Activated T-cell treated with anti-CD3 and anti-CD28 coated beads, Interleukin-2, amount 50 U/mL, for 48 hours (primary cell): ENCODE measurements around the gene ADAMTS12.

Experiments used
- DNase-seq, 2 experiments: peaks; one replicate each; pipeline ENCODE4 v3.0.0-alpha.2; 2020

Gene ADAMTS12

DNA sequence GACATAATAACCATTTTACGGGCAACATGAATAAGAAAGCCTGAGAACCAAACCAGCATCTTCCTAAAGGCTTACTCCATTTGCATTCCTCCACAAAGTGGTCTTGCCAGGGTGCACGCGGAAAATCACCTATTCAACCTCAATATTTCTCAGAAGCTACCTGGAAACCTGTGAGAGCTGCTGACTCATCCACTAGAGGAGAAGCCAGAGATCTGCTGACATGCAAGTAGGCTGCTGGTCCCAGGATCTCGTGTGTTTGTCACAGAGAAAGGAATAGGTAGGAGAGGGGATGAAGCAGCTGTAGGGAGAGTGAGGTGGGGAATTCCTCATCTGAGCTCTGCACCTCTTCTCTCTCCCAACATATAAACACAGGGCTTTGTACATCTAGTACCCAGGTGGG, 138.1 kb downstream of the ADAMTS12 start:
- no peak for DNase-seq

DNA sequence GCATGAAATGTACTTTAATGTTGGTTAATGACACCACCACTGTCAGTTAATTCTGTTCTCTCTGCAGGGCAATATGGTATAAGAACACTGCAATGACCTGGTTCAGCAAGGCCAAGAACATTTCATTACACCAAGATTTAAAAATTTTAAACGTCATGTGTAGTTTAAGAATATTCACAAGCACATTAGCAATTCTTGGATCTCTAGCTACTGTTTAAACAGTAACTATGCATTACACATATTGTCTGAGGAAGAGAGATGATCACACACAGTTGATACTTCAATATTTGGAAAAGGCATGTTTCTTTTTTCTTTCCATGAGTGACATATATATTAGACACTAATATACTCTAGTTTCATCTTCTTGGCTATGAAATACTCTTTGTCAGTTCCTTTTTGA, 143.0 kb downstream of the ADAMTS12 start:
- DNase-seq = no peak

DNA sequence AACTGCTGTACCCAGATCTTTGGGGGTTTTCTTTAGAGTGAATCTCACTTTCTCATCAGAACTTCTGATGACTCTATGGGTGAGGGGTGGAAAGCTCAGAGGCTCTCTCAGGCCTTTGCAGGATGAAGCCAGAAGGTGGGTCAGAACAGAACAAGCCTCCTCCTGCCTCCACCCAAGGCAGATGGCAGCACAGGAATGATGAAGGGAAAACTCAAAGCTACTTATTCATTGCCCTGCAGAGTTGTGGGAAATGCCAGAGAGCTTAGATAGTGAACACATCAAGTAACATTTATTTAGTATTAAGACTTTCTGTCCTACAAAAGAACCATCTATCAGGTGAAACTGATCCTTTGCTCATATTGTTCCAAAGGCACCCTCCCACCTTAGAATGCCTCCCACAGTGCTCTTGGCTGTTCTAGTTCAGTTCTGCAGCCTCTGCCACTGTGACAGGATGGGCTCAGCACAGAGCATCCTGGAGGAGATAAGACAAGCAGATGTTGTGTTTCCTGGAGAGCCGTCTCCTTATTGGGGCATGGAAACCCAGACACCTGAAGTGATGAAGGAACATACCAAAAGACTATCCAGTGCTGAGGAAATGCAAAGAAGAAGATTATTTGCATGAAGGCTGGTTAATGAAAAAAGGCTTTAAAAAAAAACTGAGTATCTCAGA, 146.6 kb downstream of the ADAMTS12 start:
- no peak for DNase-seq

DNA sequence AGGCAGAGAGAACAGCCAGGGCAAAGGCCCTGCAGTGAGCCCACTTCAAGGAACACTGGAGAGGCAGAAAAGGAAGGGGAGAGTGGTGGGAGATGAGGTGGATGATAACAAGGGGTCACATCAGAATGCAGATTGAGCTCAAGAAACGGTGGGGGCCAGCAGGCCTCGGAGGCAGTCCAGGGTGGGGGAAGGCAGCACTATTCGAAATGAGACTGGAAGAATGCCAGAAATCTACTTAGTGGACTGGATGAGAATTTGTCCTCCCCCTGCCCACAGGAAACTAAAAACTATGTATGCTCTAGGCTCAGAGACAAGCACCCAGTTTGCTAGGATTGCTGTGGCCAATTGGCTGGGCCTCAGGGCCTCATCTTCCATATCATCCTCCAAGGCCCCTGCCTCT, 148.7 kb downstream of the ADAMTS12 start:
- no peak for DNase-seq

DNA sequence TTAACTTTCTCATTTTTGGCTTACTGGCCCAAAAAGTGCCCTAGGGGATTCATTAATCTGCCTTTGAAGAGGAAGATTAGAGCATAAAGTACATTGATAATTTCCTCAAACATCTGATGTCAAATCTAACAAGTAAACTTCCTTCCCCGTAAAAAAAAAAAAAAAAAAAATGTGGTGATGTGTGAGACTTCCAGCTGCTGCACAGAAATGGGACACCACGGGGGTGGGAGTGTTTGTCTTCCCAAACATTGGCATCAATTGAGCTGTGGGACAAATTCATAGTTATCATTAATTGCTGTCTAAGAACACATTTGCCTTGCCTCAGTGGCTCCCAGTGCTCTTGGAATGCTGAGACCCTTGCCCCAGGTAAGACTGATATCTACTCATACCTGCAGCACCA, 149.6 kb downstream of the ADAMTS12 start:
- DNase-seq = no peak

DNA sequence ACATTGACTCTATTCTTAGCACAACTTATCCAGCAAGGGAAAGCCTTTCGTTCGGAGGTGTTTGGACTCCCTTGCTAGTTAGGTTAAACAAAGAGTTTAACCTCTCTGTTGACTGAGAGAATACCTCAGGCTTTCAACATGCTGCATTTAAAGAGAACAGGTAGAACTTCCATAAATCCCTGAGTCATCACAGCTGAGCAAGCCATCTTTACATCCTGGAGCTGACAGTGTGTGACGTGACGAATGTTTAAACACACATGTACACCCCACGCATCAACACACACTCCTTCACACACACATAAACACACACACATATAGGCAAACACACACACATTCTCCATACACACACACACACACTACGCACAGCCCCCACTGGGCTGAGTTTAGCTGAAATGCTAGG, 152.8 kb downstream of the ADAMTS12 start:
- no peak for DNase-seq

DNA sequence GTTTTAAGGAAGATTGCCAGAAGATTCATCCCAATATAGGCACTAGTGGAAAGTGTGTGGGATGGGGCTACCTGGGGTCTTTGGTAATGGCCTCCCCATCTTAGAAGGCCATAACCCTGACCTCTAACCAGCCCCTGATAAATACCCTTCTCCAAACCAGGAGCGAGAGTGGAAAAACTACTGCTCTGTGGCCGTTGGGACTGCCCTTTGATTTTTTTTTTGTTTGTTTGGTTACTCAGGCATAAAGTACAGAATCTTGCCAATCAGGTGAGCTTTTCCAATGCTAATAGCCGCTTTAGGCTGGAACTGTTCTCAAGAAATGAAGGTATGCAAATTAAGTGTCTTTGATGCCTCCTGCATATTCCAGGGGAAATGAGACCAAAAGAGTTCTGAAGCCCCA, 153.7 kb downstream of the ADAMTS12 start:
- DNase-seq = no peak

DNA sequence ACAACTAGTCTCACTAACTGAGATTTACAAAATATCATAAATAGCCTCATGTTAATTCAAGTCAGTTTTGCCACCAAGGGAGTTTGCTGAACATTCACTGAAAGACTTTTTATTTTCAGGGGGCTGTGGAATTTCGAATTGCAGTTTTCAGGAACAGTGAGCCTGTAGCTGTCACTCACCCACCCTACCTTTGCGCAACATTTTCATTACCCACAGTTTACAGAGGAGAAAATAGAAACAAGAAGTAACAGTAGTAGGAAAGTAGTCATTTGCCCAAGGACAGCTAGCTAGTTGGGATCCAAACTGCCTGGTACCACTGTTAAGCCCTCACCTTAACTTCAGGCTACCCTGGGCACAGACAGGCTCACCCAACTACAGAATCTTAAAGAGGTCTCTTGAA, 154.1 kb downstream of the ADAMTS12 start:
- no peak for DNase-seq

DNA sequence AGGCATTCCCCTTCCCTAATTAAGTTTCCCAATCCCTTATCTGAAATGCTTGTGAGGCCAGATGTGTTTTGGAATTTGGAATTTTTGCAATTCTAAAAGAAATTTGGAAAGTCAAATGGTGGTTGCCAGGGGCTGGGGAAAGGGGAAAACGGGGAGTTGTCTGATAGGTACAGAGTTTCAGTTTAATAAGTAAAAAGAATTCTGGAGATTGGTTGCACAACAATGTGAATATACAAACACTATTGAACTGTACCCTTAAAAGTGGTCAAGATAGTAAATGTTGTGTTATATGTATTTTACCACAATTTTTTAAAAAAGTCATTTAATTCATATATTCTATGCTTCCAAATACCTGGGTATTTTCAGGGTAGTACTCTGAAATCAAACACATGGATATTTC, 154.5 kb downstream of the ADAMTS12 start:
- DNase-seq = no peak

DNA sequence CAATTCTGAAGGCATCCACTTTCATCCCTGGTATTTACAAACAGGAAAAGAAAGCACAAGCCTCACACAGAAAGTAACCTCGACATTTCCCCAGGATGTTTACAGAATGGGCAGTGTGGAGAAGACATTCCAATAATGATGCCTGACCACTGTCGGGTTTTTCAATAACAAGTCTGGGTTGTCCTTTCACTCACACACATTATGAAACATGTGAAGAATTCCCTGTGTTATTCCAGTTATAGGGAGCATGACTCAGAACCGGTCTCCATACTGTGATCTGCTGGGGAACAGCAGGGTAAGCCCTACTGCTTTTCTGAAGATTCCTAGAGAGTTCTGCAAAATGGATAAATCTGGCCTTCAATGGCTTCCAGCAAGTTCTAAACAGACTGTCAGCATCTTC, 155.3 kb downstream of the ADAMTS12 start:
- no peak for DNase-seq

DNA sequence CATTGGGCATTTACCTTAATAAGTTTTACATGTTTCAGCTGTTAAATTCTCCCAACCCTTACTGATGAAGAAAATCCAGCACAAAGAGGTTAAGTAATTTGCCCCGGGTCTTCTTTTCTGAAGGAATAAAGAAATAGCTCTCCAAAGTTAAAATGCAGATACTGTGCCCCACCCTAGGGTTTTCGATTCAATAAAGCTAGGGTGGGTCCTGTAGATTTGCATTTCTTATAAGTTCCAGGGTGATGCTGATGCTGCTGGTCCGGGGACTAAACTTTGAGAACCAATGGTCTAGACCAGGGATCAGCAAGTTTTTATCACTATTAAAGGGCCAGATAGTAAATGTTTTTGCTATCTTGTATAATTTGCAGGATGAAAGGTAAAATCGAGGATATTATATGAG, 156.7 kb downstream of the ADAMTS12 start:
- DNase-seq = no peak

DNA sequence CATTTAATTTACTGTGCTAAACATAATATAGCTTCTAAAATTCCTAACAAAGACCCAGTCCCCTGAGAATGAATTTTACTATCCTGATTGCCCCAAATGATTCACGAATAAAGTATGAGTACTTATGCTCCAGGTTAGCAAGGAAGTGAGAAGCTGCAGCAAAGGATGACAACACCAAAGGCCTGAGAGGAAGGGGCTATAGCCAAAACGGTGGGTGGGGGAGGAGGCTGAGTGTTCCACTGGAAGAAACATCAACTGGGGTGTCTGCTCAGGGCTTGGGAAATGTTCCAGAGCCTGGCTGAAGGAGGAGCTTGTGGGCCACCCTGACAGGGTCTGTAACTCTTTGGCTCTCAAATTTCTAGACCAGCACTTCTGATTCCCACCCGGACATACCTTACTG, 157.3 kb downstream of the ADAMTS12 start:
- no peak for DNase-seq

DNA sequence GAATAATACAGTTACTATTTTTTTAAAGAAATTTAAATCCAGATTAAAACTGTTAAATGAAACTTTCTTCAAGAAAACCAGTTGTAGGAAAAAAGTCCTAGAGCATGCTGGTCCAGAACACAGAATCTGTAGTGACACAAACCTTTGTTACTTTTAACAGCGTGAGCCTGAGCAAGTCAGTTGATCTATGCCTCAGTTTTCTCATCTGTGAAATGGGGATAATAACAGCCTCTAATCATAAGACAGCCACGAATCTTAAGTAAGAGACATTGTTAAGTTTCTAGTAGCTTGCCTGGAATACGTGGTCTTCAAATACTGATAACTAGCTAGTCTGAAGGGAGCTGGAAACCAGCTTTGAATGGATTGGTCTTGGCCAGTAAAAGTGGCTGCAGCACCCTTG, 158.6 kb downstream of the ADAMTS12 start:
- DNase-seq = no peak

DNA sequence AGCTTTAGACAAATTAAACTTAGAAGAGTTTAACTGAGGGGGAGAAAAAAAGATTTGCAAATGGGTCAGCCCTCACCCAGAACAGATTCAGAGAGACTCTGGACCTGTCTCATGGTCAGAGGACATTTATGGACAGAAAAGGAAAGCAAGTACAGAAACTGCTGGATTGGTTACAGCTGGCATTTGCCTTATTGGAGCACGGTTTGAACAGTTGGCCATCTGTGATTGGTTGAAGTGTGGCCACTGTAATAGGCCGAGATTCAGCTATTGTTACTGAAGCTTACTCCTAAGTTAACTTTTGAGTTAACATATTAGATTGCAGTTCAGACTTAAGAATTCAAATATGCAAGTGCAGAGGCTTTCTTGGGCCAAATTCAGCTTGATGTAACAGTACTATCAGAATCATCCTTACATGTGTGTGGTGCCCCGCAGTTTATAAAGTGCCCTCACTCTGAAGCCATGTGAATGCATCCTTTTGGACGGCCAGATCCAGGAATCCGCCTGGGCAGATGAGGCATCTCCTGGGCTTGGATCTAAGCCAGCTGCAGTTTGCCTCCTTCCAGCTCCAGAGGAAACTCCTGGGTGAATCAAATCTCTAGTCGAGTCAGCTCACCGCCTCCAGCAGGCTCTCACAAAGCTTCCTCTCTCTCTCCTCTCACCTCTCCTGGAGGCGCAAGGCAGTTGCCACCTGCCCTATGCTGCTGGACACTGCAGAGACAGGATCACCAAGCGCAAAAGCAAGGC, 165.2 kb downstream of the ADAMTS12 start:
- no peak for DNase-seq

DNA sequence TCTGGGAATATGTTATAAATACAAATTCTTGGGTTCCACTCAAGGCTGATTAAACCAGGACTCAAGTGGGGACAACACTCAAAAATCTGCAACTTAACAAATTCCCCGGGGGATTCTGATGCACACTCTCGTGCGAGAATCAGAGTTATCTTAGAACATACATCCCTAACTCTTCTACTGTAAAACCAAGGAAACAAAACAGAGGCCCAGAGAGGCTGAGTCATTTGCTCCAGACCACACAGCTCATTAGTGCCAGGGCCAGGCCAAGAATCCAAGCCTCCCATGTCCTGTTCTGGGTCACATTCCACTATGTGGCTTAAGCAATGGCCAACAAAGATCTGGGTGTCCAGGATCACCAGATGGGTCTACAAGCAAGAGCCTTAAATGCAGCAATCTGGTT, 166.0 kb downstream of the ADAMTS12 start:
- DNase-seq = no peak

DNA sequence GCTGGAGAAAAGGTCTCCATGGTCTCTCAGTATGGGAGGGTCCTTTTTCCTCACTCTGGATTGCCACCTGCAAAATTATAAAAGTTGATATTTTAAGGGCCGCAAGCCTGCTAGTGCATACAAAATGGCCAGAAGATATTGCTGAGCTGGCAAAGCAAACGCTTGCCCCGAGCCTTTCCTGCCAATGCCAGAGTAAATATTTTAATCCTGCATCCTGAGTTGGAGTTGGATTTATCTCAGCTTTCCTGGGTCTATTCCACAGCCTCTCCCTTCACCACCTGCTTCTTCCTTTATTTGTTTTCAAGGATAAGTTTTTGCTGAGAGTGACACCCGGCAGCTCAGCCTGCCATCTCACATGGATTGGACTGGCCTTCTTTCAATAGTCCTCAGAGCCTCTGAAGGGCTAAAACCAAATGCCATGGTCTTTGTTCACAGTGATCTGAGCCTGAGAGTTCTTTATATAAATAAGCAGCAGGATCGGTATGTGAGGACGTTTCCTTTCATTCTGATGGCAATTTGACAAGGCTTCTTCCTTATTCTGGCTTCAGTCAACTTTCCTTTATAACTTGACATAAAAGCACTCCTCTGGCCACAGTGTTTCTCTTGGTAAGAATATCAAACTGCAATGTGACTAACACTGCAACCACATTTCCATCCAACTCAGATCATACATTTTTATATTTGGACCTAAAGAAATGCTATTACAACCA, 170.1 kb downstream of the ADAMTS12 start:
- no peak for DNase-seq

DNA sequence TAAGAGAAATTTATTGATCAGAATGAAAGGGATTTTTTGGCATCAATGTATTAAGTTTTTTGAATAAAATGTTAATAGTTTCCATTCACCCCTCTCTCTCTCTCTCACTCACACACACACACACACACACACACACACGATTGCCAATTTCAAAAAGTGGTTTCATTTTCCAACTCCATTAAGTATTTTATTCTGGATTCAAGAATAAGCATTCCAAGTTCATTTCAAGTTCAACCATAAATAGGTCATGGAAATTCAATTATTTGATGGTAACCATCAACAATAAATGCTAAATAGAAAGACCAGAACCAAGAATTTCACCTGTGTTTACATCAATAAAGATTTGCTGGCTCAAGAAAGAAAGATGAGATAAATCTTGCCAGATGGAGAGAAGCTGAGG, 171.6 kb downstream of the ADAMTS12 start:
- no peak for DNase-seq

DNA sequence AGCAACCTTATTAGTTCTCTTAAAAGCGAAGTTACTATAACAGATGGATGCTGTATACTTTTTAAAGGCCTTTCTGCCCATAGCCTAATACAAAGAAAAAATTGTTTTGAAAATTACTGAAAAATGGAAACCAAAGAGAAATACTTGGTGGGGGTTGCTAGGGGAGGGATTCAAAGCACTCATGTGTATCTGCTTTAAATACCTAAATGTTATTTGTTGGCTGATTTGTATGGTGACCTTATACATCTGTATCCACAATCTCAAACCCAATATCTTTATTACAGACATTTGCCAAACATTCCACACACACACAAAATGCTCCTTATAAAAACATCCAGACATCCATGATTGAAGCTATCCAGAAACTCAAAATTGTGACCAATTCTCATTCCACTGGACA, 172.0 kb downstream of the ADAMTS12 start:
- DNase-seq = no peak

DNA sequence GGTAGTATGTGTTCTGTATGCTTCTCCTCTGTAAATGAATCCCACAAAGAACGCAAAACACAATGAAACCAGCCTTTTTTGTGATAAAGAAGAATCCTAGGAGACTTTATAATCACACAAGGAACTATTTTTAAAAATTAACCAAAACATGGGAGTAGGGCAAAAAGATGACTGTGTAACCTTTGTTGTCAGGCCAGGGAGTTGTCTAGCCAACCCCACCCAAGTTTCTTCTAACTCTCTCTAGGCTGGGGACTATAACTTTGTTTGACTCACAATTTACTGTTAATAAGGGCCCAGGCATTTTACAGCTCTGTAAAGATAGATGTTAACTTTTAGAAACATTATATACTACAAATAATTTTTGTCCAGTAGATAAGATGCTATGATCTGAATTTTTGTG, 176.1 kb downstream of the ADAMTS12 start:
- DNase-seq = no peak

DNA sequence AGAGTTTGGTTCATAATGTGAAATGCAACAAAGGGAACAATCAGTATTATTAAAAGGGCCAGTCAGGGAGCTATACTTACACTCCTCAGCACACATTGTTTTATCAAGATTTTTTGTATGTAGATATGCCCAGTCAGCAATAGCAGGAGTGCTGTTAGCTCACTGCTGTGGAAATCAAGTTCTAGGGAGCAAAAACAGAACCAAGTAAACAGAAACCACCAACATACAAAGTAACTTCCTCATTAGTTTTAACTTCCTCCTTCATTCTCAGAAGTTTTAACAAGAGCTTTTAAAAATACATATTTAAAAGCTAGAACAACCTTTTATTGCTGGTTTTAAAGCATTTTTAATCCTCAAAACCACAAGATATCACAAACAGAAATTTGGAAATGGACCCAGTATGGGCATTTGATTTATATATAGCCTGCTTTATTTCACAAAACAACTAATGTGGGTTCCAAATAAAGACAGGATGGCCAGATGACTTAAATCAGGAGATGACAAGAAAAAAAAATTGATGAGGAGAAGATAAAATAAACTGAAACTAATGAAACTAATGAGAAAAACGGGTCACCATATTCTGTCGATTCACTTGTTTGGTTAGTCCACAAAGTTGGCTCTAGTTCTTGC, 178.5 kb downstream of the ADAMTS12 start:
- no peak for DNase-seq

DNA sequence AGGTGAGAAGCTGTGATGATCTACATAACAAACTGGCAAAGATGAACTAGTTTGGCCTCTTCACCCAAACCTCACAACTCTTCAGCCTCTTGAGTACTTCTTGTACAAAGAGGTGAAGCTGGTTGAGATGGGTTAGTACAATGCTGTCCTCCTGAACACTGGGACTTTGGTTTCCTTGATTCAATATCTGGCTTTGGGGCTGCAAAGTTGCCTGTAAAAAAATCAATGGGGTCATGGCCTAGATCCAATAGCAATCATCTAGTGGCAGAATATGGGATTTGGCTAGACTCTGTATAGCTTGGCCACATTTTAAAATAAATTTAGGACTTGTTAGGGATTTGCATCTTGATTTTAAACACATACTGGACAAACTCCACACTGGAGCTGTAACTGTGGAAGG, 179.1 kb downstream of the ADAMTS12 start:
- DNase-seq = no peak

DNA sequence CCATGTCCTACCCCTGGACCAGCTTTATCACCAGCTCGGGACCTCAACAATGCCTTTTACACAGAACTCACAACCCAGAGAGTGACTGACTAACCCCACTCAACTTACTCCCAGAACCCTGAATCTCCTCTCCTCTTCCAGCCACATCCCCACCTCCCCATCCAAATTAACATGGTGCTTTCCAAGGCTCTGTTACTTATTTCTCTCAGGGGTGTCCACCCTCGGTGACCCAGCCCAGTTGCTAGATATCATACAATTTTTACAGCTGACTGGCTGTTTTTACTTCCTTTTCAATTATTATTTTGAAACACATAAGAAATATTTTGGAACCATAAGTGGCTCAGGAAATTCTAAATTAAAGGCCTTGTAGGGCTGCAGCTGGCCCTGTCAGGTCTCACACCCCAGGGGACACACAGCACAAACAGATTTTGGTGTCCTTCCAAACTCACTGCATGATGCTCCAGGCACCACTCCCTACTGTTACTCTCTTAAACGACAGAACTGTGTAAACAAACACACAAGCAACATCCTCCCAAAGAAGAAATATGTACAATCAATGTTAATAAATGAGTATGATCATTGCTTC, 180.6 kb downstream of the ADAMTS12 start:
- DNase-seq = no peak

DNA sequence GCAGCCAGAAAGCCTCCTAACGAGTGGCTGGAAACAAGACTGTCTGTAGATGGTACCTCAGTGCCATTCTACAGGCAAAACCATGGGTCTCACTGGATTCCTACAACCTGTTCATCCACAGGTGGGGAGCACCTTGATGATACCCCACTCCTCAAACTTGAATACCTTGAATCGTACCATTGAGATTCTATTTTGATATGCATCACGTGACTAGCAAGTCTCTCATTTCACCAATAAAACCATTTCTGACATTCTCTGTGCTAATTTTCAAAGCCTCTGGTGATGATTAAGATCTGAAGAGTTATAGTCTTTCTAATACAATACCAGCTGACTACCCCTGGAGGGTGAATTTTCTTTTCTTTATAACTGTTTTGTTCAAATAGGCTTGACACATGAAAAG, 188.9 kb downstream of the ADAMTS12 start:
- DNase-seq = no peak
